Astrocyte of the spinal cord (primary cell): ENCODE data around the gene MADD.

ENCODE experiments used
- DNase-seq: peaks from one replicate; pipeline ENCODE4 v3.0.0; 2011; ENCODE audit warnings: low read depth, low spot score
- H3K4me3 ChIP-seq: 2 replicates; pipeline ENCODE4 v1.5.1; 2011; ENCODE audit warnings: low read depth, mild to moderate bottlenecking, low read length, moderate library complexity
- in situ Hi-C: cut with HindIII; loops from 2 replicates; pipeline ENCODE4 v1.10.0; 2017; ENCODE audit warnings: low sequenced_read_pairs
- TF ChIP-seq, protein P1 (sequence below): IDR thresholded peaks from 2 replicates; pipeline ENCODE4 v1.5.1; 2012; ENCODE audit warnings: low read depth, mild to moderate bottlenecking, low read length, inconsistent platforms

MADD gene

DNA sequence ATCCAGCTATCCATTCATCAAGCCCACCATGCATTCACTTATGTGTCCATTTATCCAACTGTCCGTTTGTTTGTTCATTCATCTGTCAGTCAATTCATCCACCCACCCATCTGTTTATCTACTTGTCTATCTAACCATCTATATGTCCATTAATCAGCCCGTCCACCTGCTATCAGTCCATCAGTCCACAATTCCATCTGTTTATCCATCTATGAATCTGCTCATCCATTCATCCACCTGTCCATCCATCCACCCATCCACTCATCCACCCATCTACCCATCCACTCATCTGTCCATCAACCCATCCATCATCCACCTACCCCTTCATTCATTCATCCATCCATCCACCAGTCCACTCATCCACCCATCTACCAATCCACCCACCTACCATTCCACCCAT, 109.4 kb downstream of the MADD start:
- H3K4me3 ChIP-seq: no peak overlapping the region
- DNase-seq: no peak
- TF ChIP-seq, protein P1, sequence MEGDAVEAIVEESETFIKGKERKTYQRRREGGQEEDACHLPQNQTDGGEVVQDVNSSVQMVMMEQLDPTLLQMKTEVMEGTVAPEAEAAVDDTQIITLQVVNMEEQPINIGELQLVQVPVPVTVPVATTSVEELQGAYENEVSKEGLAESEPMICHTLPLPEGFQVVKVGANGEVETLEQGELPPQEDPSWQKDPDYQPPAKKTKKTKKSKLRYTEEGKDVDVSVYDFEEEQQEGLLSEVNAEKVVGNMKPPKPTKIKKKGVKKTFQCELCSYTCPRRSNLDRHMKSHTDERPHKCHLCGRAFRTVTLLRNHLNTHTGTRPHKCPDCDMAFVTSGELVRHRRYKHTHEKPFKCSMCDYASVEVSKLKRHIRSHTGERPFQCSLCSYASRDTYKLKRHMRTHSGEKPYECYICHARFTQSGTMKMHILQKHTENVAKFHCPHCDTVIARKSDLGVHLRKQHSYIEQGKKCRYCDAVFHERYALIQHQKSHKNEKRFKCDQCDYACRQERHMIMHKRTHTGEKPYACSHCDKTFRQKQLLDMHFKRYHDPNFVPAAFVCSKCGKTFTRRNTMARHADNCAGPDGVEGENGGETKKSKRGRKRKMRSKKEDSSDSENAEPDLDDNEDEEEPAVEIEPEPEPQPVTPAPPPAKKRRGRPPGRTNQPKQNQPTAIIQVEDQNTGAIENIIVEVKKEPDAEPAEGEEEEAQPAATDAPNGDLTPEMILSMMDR: no peak
- in situ Hi-C loops: no loop called here
